ENCODE data around the gene OR7G2.
"Not testable (repeated sequence)": the region's sequence is repeated elsewhere in the genome, so short reads cannot be mapped to it uniquely, and the experiment has no call there.

The OR7G2 gene

GRCh38 chr19:9073806-9074205, 33.5 kb downstream of the OR7G2 start:
- DNase-seq (ENCODE audit: low read depth), result no peak

- DNase-seq (ENCODE audit: low read depth), result not testable (repeated sequence)
Observed at GRCh38 chr19:9071720-9072119, 35.6 kb downstream of the OR7G2 start.

- no peak for DNase-seq (ENCODE audit: low read depth)
Observed at GRCh38 chr19:9070066-9070465, 37.2 kb downstream of the OR7G2 start.

GRCh38 chr19:9065457-9066014, 41.7 kb downstream of the OR7G2 start:
- DNase-seq (ENCODE audit: low read depth), result no peak

DNA sequence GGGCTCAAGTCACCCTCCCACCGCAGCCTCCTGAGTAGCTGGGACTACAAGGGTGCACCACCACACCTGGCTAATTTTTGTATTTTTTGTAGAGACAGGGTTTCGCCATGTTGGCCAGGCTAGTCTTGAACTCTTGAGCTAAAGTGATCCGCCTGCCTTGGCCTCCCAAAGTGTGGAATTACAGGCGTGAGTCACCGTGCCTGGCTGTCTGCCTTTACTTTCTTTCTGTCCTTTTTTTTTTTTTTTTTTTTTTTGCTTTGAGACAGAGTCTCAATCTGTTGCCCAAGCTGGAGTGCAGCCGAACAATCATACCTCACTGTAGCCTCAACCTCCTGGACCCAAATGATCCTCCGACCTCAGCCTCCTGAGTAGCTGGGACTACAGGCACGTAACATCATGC, 45.4 kb downstream of the OR7G2 start:
- DNase-seq (ENCODE audit: low read depth), result no peak

- DNase-seq (ENCODE audit: low read depth), result no peak
Observed at GRCh38 chr19:9060564-9061340, 46.5 kb downstream of the OR7G2 start.

- DNase-seq (ENCODE audit: low read depth), result no peak
Observed at GRCh38 chr19:9058905-9059667, 48.2 kb downstream of the OR7G2 start.

- no peak for DNase-seq (ENCODE audit: low read depth)
Observed at GRCh38 chr19:9057505-9058258, 49.6 kb downstream of the OR7G2 start.

GRCh38 chr19:9056131-9056530, 51.1 kb downstream of the OR7G2 start:
- not testable (repeated sequence) for DNase-seq (ENCODE audit: low read depth)

- DNase-seq (ENCODE audit: low read depth), result no peak
Observed at GRCh38 chr19:9054765-9055164, 52.5 kb downstream of the OR7G2 start.

GRCh38 chr19:9054207-9054606, 53.1 kb downstream of the OR7G2 start:
- no peak for DNase-seq (ENCODE audit: low read depth)

DNA sequence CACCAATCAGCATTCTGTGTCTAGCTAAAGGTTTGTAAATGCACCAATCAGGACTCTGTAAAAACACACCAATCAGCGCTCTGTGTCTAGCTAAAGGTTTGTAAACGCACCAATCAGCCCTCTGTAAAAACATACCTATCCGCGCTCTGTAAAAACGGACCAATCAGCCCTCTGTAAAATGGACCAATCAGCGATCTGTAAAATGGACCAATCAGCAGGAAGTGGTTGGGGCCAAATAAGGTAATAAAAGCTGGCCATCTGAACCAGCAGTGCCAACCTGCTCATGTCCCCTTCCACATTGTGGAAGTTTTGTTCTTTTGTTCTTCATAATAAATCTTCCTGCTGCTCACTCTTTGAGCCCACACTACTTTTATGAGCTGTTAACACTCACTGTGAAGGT, 53.6 kb downstream of the OR7G2 start:
- not testable (repeated sequence) for DNase-seq (ENCODE audit: low read depth)

- no peak for DNase-seq (ENCODE audit: low read depth)
Observed at GRCh38 chr19:9052894-9053293, 54.4 kb downstream of the OR7G2 start.

Data from non-pigmented ciliary epithelial cell (primary cell).